Suppressor macrophage treated with lipopolysaccharide for 4 hours (primary cell): ENCODE measurements around the gene ADGRG7.
"Not testable (repeated sequence)": the region's sequence is repeated elsewhere in the genome, so short reads cannot be mapped to it uniquely, and the experiment has no call there.

Experiments
- DNase-seq: peaks from one replicate; pipeline ENCODE4 v3.0.0-alpha.2; 2020

The ADGRG7 gene

GRCh38 chr3:100647171-100647570, 37.8 kb downstream of the ADGRG7 start:
- DNase-seq = no peak

DNA sequence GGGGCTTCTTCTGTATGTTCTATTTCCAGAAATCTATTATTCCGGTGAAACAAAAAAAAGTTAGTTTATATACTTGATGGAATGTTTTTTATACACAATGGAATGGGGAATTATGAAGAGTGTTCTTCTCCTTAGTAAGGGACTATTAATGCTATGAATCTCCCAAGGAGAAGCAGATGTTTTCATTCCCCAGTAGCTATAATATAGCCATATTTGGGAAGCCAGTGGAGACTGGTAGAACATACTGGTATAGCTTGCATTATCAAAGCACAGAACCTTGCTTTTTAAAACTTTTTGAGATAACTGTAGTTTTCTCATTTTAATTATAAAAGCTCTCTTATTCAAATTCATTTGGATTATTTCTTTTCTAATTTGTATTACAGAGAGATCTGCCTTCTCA, 38.3 kb downstream of the ADGRG7 start:
- no peak for DNase-seq

DNA sequence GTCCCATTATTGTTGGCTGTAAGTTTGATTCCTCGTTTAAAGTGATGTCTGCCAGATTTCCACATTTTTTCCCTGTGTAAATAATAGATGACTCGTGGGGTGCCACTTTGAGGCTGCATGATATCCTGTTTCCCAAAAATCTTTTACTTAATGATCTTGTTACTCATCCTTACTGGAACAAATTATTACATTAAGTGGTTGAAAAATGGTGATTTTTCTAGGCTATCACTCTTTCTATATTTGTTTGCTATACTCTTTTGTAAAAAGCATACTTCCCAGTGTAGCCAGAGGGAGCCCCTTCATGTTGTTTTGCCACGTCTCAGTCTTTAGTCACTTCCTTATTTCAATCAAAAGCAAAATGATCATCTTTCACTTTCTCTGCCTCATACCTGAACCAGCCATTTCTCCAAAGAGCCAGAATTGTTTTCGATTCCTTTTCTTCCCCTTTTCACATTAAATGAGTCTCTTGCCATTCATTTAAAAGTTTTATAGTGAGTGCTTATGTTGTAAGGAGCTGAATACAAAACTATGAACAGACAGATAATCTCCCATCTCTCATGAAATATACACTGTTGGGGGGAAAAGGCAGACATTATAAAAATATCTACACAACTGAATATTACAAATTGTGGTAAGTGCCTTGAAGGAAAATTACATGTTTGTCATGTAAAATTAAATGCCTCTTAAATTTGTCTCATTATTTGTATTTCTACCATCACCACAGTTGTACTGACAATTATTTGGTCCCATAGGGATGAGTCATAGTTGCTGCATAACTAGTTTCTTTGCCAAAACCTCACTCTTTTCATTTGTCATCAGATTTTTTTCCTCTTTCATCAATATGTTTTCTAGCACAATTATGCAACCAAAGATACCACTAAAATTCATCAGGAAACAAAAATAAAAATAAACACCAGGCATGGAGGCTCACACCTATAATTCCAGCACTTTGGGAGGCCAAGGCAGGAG, 41.5 kb downstream of the ADGRG7 start:
- peak; percentile 67 for DNase-seq

DNA sequence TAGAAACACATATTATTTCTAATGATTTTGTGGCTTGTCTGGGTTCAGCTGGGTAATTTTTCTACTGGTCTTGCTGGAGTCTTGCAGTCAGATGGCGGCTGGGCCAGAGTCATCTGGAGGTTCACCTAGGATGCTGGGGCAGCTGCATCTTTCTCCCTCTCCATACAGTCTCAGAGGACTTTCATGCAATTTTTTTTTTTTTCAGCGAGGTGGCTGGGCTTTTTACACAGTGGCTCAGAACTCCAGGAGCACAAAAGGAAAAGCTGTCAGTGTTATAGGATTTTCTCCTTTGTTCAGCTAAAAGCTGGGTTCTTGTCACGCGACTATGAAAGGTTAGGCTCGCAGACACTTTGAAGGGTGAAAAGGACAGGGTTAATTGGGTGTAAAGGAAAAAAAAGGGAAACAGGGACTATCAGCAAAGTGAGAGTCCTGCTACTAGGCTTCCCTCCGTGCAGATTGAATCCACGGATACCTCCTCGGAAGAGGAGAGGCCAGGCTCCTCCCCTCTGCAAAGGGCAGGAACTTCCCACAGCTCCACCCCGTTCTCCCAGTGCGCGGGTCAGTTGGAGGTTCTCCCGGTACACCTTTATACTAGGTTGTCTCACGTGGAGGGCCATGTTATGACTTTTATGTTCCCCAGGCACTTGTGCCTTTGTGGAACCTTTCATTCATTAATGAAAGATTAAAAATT, 44.3 kb downstream of the ADGRG7 start:
- DNase-seq = no peak

- DNase-seq = no peak
These were observed 47.5 kb downstream of the ADGRG7 start for GRCh38 chr3:100656945-100657344.

- DNase-seq = not testable (repeated sequence)
These were observed 51.9 kb downstream of the ADGRG7 start for GRCh38 chr3:100661294-100661693.

- DNase-seq = no peak
These were observed 52.9 kb downstream of the ADGRG7 start for GRCh38 chr3:100662113-100662823.

GRCh38 chr3:100665230-100665629, 55.8 kb downstream of the ADGRG7 start:
- no peak for DNase-seq

DNA sequence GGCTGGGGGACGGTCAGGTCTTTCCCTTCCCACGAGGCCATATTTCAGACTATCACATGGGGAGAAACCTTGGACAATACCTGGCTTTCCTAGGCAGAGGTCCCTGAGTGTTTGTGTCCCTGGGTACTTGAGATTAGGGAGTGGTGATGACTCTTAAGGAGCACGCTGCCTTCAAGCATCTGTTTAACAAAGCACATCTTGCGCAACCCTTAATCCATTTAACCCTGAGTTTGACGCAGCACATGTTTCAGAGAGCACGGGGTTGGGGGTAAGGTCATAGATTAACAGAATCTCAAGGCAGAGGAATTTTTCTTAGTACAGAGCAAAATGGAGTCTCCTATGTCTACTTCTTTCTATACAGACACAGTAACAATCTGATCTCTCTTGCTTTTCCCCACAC, 57.3 kb downstream of the ADGRG7 start:
- not testable (repeated sequence) for DNase-seq

DNA sequence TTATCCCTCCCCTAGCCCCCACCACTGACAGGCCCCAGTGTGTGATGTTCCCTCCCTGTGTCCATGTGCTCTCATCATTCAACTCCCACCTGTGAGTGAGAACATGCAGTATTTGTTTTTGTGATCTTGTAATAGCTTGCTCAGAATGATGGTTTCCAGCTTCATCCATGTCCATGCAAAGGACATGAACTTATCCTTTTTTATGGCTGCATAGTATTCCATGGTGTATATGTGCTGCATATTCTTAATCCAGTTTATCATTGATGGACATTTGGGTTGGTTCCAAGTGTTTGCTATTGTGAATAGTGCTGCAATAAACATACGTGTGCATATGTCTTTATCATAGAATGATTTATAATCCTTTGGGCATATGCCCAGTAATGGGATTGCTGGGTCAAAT, 57.9 kb downstream of the ADGRG7 start:
- not testable (repeated sequence) for DNase-seq

DNA sequence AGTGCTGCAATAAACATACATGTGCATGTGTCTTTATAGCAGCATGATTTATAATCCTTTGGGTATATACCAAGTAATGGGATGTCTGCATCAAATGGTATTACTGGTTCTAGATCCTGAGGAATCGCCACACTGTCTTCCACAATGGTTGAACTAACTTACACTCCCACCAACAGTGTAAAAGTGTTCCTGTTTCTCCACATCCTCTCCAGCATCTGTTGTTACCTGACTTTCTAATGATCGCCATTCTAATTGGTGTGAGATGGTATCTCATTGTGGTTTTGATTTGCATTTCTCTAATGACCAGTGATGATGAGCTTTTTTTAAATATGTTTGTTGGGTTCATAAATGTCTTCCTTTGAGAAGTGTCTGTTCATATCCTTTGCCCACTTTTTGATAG, 61.6 kb downstream of the ADGRG7 start:
- not testable (repeated sequence) for DNase-seq

GRCh38 chr3:100681496-100681895, 72.1 kb downstream of the ADGRG7 start:
- DNase-seq = no peak

DNA sequence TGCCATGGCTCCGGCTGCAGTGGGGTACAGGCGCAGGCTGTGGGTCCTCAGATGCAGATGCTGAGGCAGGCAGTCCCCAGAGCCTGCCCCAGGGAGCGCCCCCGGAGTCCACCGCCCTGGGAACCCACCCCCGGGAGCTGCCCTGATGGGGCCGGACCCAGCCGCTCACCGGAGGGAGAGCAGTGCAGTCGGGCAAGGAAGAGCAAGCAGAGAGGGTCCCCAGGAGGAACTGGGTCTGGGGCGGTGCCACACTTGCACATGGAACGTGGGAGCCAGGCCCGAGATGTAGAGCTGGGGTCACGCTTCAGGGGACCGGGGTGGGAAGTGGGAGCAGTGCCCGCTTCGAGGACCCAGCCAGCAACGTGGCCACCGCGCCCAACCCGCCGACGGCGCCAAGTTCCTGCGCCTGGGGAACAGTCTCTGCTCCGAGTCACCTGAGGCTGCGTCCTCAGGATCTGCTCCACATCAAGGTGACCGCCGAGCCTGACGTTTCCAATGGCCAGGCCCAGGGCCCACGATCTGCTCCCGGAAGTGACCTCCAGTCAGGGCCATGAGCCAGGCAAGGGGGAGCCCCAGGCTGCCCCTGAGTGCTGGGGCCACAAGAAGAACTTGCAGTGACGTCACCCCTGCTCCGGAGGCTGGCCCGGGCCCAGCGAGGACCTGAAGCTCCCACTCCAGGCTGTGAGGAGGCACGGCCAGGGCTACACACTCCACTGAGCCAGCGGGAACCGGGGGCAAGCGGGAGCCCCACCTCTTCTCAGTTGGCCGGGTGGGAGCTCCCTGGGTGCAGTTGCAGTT, 72.9 kb downstream of the ADGRG7 start:
- DNase-seq = no peak

- DNase-seq = no peak
These were observed 73.7 kb downstream of the ADGRG7 start for GRCh38 chr3:100682854-100683760.

GRCh38 chr3:100693225-100693624, 83.8 kb downstream of the ADGRG7 start:
- DNase-seq = no peak

- no peak for DNase-seq
These were observed 86.3 kb downstream of the ADGRG7 start for GRCh38 chr3:100695696-100696095.

DNA sequence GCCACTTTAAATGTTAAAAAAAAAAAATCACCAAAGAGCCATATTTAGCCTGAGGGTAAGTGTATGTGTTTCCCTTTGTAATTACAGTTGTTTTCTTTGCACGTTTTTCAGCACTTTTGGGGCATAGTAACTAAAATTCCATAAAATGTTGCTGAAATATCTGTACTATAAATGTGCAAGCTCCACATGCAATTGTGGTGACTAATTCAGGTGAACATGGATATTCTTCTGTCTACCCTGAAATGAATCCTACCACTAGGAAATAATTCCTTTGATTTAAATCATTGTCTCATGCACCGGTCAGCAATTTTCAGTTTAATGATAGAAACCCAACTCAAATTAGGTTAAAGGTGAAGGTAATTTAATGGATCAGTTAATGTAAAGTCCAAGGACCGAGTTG, 86.8 kb downstream of the ADGRG7 start:
- no peak for DNase-seq

GRCh38 chr3:100697172-100697571, 87.8 kb downstream of the ADGRG7 start:
- DNase-seq = no peak

DNA sequence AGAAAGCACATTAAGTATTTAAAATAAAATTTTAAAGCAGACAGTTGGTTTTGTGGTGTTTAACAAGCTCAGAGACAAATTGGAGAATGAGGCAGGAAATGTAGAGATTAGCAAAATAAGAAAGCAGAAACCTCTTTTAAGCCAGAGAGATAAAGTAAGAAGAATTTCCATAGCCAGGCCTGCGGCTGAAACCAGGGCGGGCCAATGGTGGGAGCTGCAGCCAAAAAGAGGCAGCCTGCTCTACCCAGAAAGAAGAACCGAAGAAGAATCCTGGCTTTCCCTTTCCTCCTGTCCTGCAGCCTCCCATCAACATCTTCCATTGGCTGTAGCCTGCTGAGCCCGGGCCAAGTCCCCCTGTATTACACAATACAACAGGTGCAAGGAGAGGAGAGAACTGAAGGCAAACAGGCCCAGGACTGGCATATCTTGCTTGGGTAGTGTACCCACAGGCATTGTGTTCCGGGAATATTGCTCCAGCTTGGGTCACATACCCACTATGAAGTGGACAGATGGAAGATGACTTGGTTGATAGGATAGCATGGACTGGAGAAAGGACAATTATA, 88.4 kb downstream of the ADGRG7 start:
- DNase-seq = no peak

DNA sequence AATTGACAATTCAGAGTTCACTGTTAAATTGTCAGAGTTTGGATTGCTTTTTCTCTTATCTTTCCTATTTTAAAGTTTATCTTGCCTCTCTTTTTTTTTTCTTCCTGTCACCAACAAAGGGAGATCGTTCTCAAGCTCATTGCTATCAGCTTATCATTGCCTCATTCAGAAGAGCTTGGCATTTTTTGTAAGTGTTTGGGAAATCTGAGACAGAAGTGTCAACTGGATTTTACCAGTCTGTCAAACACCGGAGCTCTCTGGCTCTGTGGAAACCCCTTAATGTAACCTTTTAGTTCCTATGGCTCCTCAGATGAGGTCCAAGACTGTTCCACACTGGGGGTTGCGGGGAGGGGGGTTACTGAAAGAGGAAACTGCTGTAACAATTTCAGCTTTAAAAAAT, 89.3 kb downstream of the ADGRG7 start:
- no peak for DNase-seq

- no peak for DNase-seq
These were observed 91.3 kb downstream of the ADGRG7 start for GRCh38 chr3:100700708-100701107.
